Glutamatergic neuron (in vitro differentiated cells): ENCODE data around the gene ILKAP. TPM values are rescaled to one million over a fixed set of nuclear protein-coding genes. Genes with fewer than 3 reads are reported as not detected.

ENCODE experiments used
- DNase-seq: peaks from one replicate; pipeline ENCODE4 v3.0.0; 2022
- H3K27ac Mint-ChIP-seq: one replicate; pipeline ENCODE4 v1.8.0; 2020; ENCODE audit warnings: mild to moderate bottlenecking, mixed read lengths, inconsistent platforms; ENCODE audit not compliant: unreplicated experiment
- H3K27me3 Mint-ChIP-seq: one replicate; pipeline ENCODE4 v1.8.0; 2020; ENCODE audit warnings: mild to moderate bottlenecking, moderate library complexity, mixed read lengths, inconsistent platforms; ENCODE audit not compliant: unreplicated experiment
- H3K36me3 Mint-ChIP-seq: one replicate; pipeline ENCODE4 v1.8.0; 2020; ENCODE audit warnings: mild to moderate bottlenecking, mixed read lengths, inconsistent platforms; ENCODE audit not compliant: unreplicated experiment
- H3K4me1 Mint-ChIP-seq: one replicate; pipeline ENCODE4 v1.8.0; 2020; ENCODE audit warnings: mild to moderate bottlenecking, low read depth, mixed read lengths, inconsistent platforms; ENCODE audit not compliant: unreplicated experiment
- H3K4me3 Mint-ChIP-seq: one replicate; pipeline ENCODE4 v1.8.0; 2020; ENCODE audit warnings: mild to moderate bottlenecking, mixed read lengths, inconsistent platforms; ENCODE audit not compliant: unreplicated experiment
- H3K9me3 Mint-ChIP-seq: one replicate; pipeline ENCODE4 v1.8.0; 2020; ENCODE audit warnings: mild to moderate bottlenecking, moderate library complexity, mixed read lengths, inconsistent platforms; ENCODE audit not compliant: unreplicated experiment
- CTCF ChIP-seq: fragments of 200-600 bp; sonication (generic); IDR thresholded peaks from one replicate; pipeline ENCODE4 v1.5.0; 2021; ENCODE audit not compliant: partially characterized antibody, unreplicated experiment
- total RNA-seq: library from RNA; stranded (reverse); fragmentation: NEBNext Ultra II Directional; extraction: Animal tissue kit (Norgen Biotek cat#: 25700); gene quantifications from one replicate; pipeline ENCODE4 v1.2.1, GENCODE V29; 2021; ENCODE audit not compliant: unreplicated experiment

ILKAP gene
- total RNA-seq, 1 donor from 2014 or later, result 61.3 TPM

GRCh38 chr2:238128534-238129001, 74.9 kb downstream of the ILKAP start:
- peak; percentile 15 for DNase-seq
- Mint-ChIP-seq H3K27ac (no peak overlapping the region), H3K4me1 (peaks cover 4% of the 10 kb centered on the region), H3K4me3 (no peak overlapping the region), H3K36me3 (no peaks in the 10 kb centered on the region), H3K9me3 (peaks cover 1% of the 10 kb centered on the region), H3K27me3 (peaks cover 6% of the 10 kb centered on the region)
- no peak for TF ChIP-seq CTCF

- H3K27ac Mint-ChIP-seq, result no peak overlapping the region
- H3K4me3 Mint-ChIP-seq, result no peak overlapping the region
- H3K27me3 Mint-ChIP-seq, result peaks cover 4% of the 10 kb centered on the region
- DNase-seq, result peak; percentile 15
- no peak for TF ChIP-seq CTCF
- peaks cover 1% of the 10 kb centered on the region for H3K9me3 Mint-ChIP-seq
- H3K36me3 Mint-ChIP-seq, result no peaks in the 10 kb centered on the region
- peaks cover under 1% of the 10 kb centered on the region for H3K4me1 Mint-ChIP-seq
These were observed 75.4 kb downstream of the ILKAP start for GRCh38 chr2:238128061-238128440.

GRCh38 chr2:238127165-238128060, 76.1 kb downstream of the ILKAP start:
- H3K4me1 Mint-ChIP-seq, result peaks cover 3% of the 10 kb centered on the region
- peaks cover 4% of the 10 kb centered on the region for H3K27me3 Mint-ChIP-seq
- H3K36me3 Mint-ChIP-seq, result no peaks in the 10 kb centered on the region
- DNase-seq, result peak; percentile 20
- H3K9me3 Mint-ChIP-seq, result peaks cover 1% of the 10 kb centered on the region
- no peak overlapping the region for H3K27ac Mint-ChIP-seq
- TF ChIP-seq CTCF, result no peak
- H3K4me3 Mint-ChIP-seq, result no peak overlapping the region

GRCh38 chr2:238126775-238127164, 76.7 kb downstream of the ILKAP start:
- no peak overlapping the region for H3K4me3 Mint-ChIP-seq
- H3K4me1 Mint-ChIP-seq, result peaks cover 3% of the 10 kb centered on the region
- H3K9me3 Mint-ChIP-seq, result peaks cover 1% of the 10 kb centered on the region
- H3K36me3 Mint-ChIP-seq, result no peaks in the 10 kb centered on the region
- DNase-seq, result no peak
- no peak overlapping the region for H3K27ac Mint-ChIP-seq
- no peak for TF ChIP-seq CTCF
- peaks cover 4% of the 10 kb centered on the region for H3K27me3 Mint-ChIP-seq

GRCh38 chr2:238126338-238126737, 77.2 kb downstream of the ILKAP start:
- Mint-ChIP-seq H3K27ac (no peak overlapping the region), H3K4me1 (peaks cover 3% of the 10 kb centered on the region), H3K9me3 (peaks cover 1% of the 10 kb centered on the region), H3K4me3 (no peak overlapping the region), H3K27me3 (peaks cover 4% of the 10 kb centered on the region), H3K36me3 (no peaks in the 10 kb centered on the region)
- DNase-seq, result no peak
- no peak for TF ChIP-seq CTCF
